Breast epithelium (tissue), 4 donors: ENCODE data around the gene ZKSCAN4. TPM values are rescaled to one million over a fixed set of nuclear protein-coding genes. Genes with fewer than 3 reads are reported as not detected.

Experiments
- DNase-seq, 2 donors: peaks; one replicate each; pipeline ENCODE4 v3.0.0-alpha.2; 2019; ENCODE audit warnings: low spot score in 2 of 2
- H3K27ac ChIP-seq, 2 donors: fragments of 200-600 bp; sonication (generic) in 1 of 2; one replicate each; pipeline ENCODE4 v1.5.1; 2016 to 2019; ENCODE audit warnings: mild to moderate bottlenecking in 1 of 2
- H3K27me3 ChIP-seq, 2 donors: fragments of 200-600 bp; sonication (generic) in 1 of 2; one replicate each; pipeline versions ENCODE4 v1.5.1 to v1.6.0; 2017 to 2019; ENCODE audit warnings: control low read depth in 1 of 2, mild to moderate bottlenecking in 1 of 2
- H3K36me3 ChIP-seq: fragments of 200-600 bp; one replicate; pipeline ENCODE4 v1.5.1; 2019
- H3K4me1 ChIP-seq, 2 donors: fragments of 200-600 bp; sonication (generic); one replicate each; pipeline ENCODE4 v1.5.1; 2016 to 2019; ENCODE audit warnings: control low read depth in 1 of 2
- H3K4me3 ChIP-seq, 3 donors: fragments of 200-600 bp; sonication (generic); 1 replicate in 2 of 3; 2 replicates in 1 of 3; pipeline ENCODE4 v1.5.1; 2016 to 2019; ENCODE audit warnings: mild to moderate bottlenecking in 3 of 3, moderate library complexity in 2 of 3
- H3K9me3 ChIP-seq, 2 donors: fragments of 200-600 bp; sonication (generic) in 1 of 2; one replicate each; pipeline ENCODE4 v1.5.1; 2016 to 2019; ENCODE audit warnings: control low read depth in 1 of 2
- POLR2A ChIP-seq: fragments of 450-650 bp; IDR thresholded peaks from one replicate; pipeline ENCODE4 v1.6.1; 2016; ENCODE audit warnings: antibody characterized with exemption, mild to moderate bottlenecking, moderate library complexity
- POLR2AphosphoS5 ChIP-seq, 3 donors: sonication (generic); formaldehyde crosslinking; IDR thresholded peaks; one replicate each; pipeline ENCODE4 v1.6.1; 2017; ENCODE audit warnings: antibody characterized with exemption in 3 of 3
- intact Hi-C: fragments of 100-400 bp; cut with DNase I; formaldehyde crosslinking; loops from one replicate; pipeline ENCODE4 v1.15.1; 2023; ENCODE audit warnings: low total_unique reads
- total RNA-seq, 3 donors: library from RNA; depleted of rRNA; stranded (reverse); fragments of >200 nt; gene quantifications; one replicate each; pipeline ENCODE4 v1.1.0, GENCODE V29; 2016
- TF ChIP-seq, protein P1 (sequence below), 3 donors: fragments of 450-650 bp; IDR thresholded peaks; one replicate each; pipeline ENCODE4 v1.5.1; 2016 to 2017; ENCODE audit warnings: antibody characterized with exemption in 3 of 3, mild to moderate bottlenecking in 3 of 3, moderate library complexity in 3 of 3

ZKSCAN4 gene
- total RNA-seq, 3 donors from 2014 or later, result 2.4 to 7.2 (median 5.9) TPM

DNA sequence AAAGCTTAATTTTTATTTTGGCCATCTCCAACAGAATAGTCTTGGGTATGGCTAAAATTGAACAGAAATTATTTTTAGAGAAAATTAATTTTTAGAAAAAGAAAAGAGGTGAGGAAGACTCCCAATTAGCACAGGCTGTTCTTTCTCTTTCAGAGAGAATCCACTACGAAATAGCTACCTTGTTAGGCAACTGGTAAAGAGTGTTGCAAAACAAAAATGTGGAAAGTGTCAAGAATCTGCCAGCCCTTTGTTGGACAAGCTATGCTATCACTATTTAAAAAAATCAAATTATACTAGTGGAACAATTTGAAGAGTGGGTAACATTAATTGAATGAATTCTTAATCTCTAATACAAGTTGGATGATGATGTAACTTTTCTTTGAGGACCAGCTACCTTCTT is 46.2 kb downstream of the ZKSCAN4 start:
- Histone ChIP-seq H3K4me3 (no peak overlapping the region), H3K27me3 (peaks cover 0 to 60% of the 10 kb centered on the region in 2 donors), H3K36me3 (no peaks in the 10 kb centered on the region), H3K9me3 (peaks cover 0 to 30% of the 10 kb centered on the region in 2 donors), H3K4me1 (no peaks in the 10 kb centered on the region), H3K27ac (no peak overlapping the region)
- no peak for DNase-seq
- TF ChIP-seq POLR2AphosphoS5 (IDR thresholded peaks at IDR 0.05) (no peak), POLR2A (no peak)
- TF ChIP-seq, protein P1, sequence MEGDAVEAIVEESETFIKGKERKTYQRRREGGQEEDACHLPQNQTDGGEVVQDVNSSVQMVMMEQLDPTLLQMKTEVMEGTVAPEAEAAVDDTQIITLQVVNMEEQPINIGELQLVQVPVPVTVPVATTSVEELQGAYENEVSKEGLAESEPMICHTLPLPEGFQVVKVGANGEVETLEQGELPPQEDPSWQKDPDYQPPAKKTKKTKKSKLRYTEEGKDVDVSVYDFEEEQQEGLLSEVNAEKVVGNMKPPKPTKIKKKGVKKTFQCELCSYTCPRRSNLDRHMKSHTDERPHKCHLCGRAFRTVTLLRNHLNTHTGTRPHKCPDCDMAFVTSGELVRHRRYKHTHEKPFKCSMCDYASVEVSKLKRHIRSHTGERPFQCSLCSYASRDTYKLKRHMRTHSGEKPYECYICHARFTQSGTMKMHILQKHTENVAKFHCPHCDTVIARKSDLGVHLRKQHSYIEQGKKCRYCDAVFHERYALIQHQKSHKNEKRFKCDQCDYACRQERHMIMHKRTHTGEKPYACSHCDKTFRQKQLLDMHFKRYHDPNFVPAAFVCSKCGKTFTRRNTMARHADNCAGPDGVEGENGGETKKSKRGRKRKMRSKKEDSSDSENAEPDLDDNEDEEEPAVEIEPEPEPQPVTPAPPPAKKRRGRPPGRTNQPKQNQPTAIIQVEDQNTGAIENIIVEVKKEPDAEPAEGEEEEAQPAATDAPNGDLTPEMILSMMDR (IDR thresholded peaks at IDR 0.05), result no peak
- intact Hi-C loops, result no loop called here

DNA sequence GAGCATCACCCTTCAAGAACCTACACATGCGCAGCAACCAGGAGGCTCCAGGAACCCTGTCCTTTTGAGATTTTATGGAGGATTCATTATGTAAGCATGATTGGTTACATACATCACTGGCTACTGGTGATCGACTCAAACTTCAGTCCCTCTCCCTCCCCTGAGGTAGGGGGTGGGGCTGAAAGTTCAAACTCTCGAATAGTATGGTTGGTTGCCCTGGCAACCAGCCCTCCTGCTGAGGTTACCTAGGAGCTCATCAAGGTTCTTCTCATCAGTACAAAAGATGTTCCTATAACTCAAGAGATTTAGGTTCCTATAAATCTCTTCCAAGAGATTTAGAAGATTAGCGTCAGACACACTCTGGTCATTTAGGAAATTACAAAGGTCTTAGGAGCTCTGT is 48.9 kb downstream of the ZKSCAN4 start:
- intact Hi-C loops, result no loop called here
- no peak for DNase-seq
- H3K36me3 ChIP-seq, result no peaks in the 10 kb centered on the region
- no peaks in the 10 kb centered on the region for H3K4me1 ChIP-seq
- peaks cover 0 to 49% of the 10 kb centered on the region in 2 donors for H3K27me3 ChIP-seq
- peaks cover 0 to 30% of the 10 kb centered on the region in 2 donors for H3K9me3 ChIP-seq
- H3K4me3 ChIP-seq, result no peak overlapping the region
- TF ChIP-seq POLR2AphosphoS5 (IDR thresholded peaks at IDR 0.05), result no peak
- TF ChIP-seq POLR2A, result no peak
- TF ChIP-seq, protein P1 (IDR thresholded peaks at IDR 0.05), result no peak
- H3K27ac ChIP-seq, result no peak overlapping the region

DNA sequence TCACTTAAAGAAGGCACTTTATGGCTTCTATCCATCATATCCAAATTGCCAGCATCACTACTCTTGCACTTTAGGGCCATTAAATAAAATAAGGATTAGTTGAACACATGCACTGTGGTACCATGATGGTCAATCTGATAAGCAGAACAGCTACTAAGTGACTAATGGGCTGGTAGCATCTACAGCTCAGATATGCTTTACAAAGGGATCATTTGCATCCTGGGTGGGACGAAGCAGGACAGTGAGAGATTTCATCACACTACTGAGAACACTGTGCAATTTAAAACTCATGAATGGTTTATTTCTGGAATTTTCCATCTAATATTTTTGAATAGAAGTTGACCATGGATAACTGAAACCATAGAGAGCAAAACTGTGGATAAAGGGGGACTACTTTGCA is 52.0 kb downstream of the ZKSCAN4 start:
- no peaks in the 10 kb centered on the region for H3K36me3 ChIP-seq
- no peak for DNase-seq
- H3K9me3 ChIP-seq, result peaks cover 4 to 39% of the 10 kb centered on the region in 2 donors
- no peak overlapping the region for H3K4me3 ChIP-seq
- intact Hi-C loops, result no loop called here
- no peak overlapping the region for H3K27ac ChIP-seq
- H3K4me1 ChIP-seq, result no peaks in the 10 kb centered on the region
- H3K27me3 ChIP-seq, result peaks cover 0 to 26% of the 10 kb centered on the region in 2 donors
- TF ChIP-seq, protein P1 (IDR thresholded peaks at IDR 0.05), result no peak
- no peak for TF ChIP-seq POLR2AphosphoS5 (IDR thresholded peaks at IDR 0.05)
- no peak for TF ChIP-seq POLR2A

Other genes with a start within 250 kb of the ZKSCAN4 start
- gene ZNF165, start 171.7 kb downstream of the ZKSCAN4 start, total RNA-seq, result 1 to 10 TPM in 2 of 3 donors, under 1 TPM in 1; 0.16 to 3.1 (median 2.0) TPM
- 1 to 10 TPM; 2.7 to 9.8 (median 9.7) TPM for gene ZSCAN16, start 127.7 kb downstream of the ZKSCAN4 start, total RNA-seq
- gene ZKSCAN8, start 110.4 kb downstream of the ZKSCAN4 start, total RNA-seq, result 10 to 100 TPM; 21.9 to 33.8 (median 22.9) TPM
- gene ZSCAN9, start 27.0 kb downstream of the ZKSCAN4 start, total RNA-seq, result 10 to 100 TPM in 2 of 3 donors, 1 to 10 TPM in 1; 9.0 to 19.3 (median 19.3) TPM
- gene NKAPL, start 7.0 kb upstream of the ZKSCAN4 start, total RNA-seq, result 1 to 10 TPM; 1.6 to 2.9 (median 2.3) TPM
- 10 to 100 TPM; 13.8 to 31.1 (median 25.8) TPM for gene ZSCAN26, start 14.9 kb upstream of the ZKSCAN4 start, total RNA-seq
- gene PGBD1, start 29.3 kb upstream of the ZKSCAN4 start, total RNA-seq, result 1 to 10 TPM; 4.2 to 5.9 (median 4.6) TPM
- gene ZSCAN31, start 83.9 kb upstream of the ZKSCAN4 start, total RNA-seq, result 10 to 100 TPM in 2 of 3 donors, 1 to 10 TPM in 1; 4.6 to 19.3 (median 17.4) TPM
- gene ZKSCAN3, start 97.7 kb upstream of the ZKSCAN4 start, total RNA-seq, result 1 to 10 TPM; 3.4 to 6.4 (median 3.6) TPM
- gene ZSCAN12, start 147.5 kb upstream of the ZKSCAN4 start, total RNA-seq, result 10 to 100 TPM in 1 of 3 donors, 1 to 10 TPM in 2; 4.2 to 11.6 (median 7.5) TPM
- gene ZSCAN23, start 191.2 kb upstream of the ZKSCAN4 start, total RNA-seq, result 1 to 10 TPM; 1.1 to 6.0 (median 5.6) TPM